ENCODE measurements around the gene STX1B. TPM values are rescaled to one million over a fixed set of nuclear protein-coding genes. Genes with fewer than 3 reads are reported as not detected.

The STX1B gene
- total and polyA plus RNA-seq, 2 donors (not counting 3 experiments of a cell fraction or from before 2014, with no cell fraction given) = 0.11 to 0.14 TPM

GRCh38 chr16:31025339-31025738, 14.9 kb upstream of the STX1B start:
- no peak for TF ChIP-seq POLR2A (IDR thresholded peaks at IDR 0.05; ENCODE audit: low read depth, low read length)
- no peak for TF ChIP-seq GATA2 (IDR thresholded peaks at IDR 0.05; ENCODE audit: insufficient read depth, insufficient read length, low read depth, low read length)
- TF ChIP-seq JUN (IDR thresholded peaks at IDR 0.05; ENCODE audit: borderline replicate concordance, insufficient read depth, insufficient read length, low read depth) = no peak
- no peak for TF ChIP-seq POLR2AphosphoS5 (IDR thresholded peaks at IDR 0.05; ENCODE audit: insufficient read depth, low read depth, low read length)
- TF ChIP-seq, protein P1, sequence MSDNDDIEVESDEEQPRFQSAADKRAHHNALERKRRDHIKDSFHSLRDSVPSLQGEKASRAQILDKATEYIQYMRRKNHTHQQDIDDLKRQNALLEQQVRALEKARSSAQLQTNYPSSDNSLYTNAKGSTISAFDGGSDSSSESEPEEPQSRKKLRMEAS (IDR thresholded peaks at IDR 0.05; ENCODE audit: insufficient read depth, insufficient read length) = no peak
- TF ChIP-seq EZH2 (IDR thresholded peaks at IDR 0.05; ENCODE audit: borderline replicate concordance, low read depth, low read length, severe bottlenecking) = no peak
- TF ChIP-seq CTCF (IDR thresholded peaks at IDR 0.05; ENCODE audit: extremely low read depth in 1 of 2, insufficient read depth in 1 of 2, low read depth in 1 of 2, low read length in 2 of 2) = no peak
- TF ChIP-seq FOS (IDR thresholded peaks at IDR 0.05; ENCODE audit: borderline replicate concordance, insufficient read depth, low read length) = no peak
- no peak for TF ChIP-seq MYC (IDR thresholded peaks at IDR 0.05; ENCODE audit: low read depth, low read length)
- no peak overlapping the region for H3K4me3 ChIP-seq (replicated peaks in 1 of 3; ENCODE audit: insufficient read depth in 1 of 3, low read depth in 1 of 3, low read length in 3 of 3)
- CTCF ChIA-PET = no interaction called here
- no TSS peak for BruUV-seq (replicated peaks)
- H3K9me3 ChIP-seq (replicated peaks; ENCODE audit: control insufficient read depth, insufficient read depth, low read length) = no peaks in the 10 kb centered on the region
- no peaks in the 10 kb centered on the region for H4K20me1 ChIP-seq (replicated peaks; ENCODE audit: control insufficient read depth, extremely low read depth, insufficient read depth, low read length)
- no peak overlapping the region for H3K4me2 ChIP-seq (ENCODE audit: insufficient read depth, low read length)
- H2AFZ ChIP-seq (ENCODE audit: low read depth, low read length) = no peak overlapping the region
- dilution Hi-C loops (cut with MboI; ENCODE audit: extremely low pct_ligation_motif_present, low sequenced_read_pairs) (no loop called here), intact Hi-C loops (cut with micrococcal nuclease) (loop anchor here (5.0 kb wide), 1 partner anchor 132 kb away; no protein-coding TSS in a partner anchor)
- DNase-seq (ENCODE audit: low read depth, low spot score) (no peak), FAIRE-seq (no peak)
- H3K27me3 ChIP-seq (ENCODE audit: control insufficient read depth in 2 of 2, insufficient read depth in 2 of 2, low read length in 2 of 2) = no peaks in the 10 kb centered on the region
- no peak overlapping the region for H3K9ac ChIP-seq (replicated peaks; ENCODE audit: extremely low read depth, insufficient read depth, low read length)
- H3K4me1 ChIP-seq (ENCODE audit: control insufficient read depth, extremely low read depth, insufficient read depth, low read length) = no peaks in the 10 kb centered on the region
- H3K79me2 ChIP-seq (ENCODE audit: control insufficient read depth, insufficient read depth, low read length) = no peaks in the 10 kb centered on the region
- H3K27ac ChIP-seq (ENCODE audit: insufficient read depth, low read depth, low read length) = no peak overlapping the region
- POLR2A ChIA-PET = no interaction called here
- H3K36me3 ChIP-seq (ENCODE audit: control insufficient read depth in 2 of 2, extremely low read depth in 1 of 2, insufficient read depth in 2 of 2, low read length in 2 of 2) = no peaks in the 10 kb centered on the region
- H3K9me1 ChIP-seq (replicated peaks; ENCODE audit: control insufficient read depth, extremely low read depth, insufficient read depth, low read length) = no peaks in the 10 kb centered on the region

Measured in endothelial cell of umbilical vein (primary cell).